GM12878 (cell line): Measurements from ENCODE around the gene NUP93. TPM values are rescaled to one million over a fixed set of nuclear protein-coding genes. Genes with fewer than 3 reads are reported as not detected.

Experiments used
- ATAC-seq: fragments of 200-7000 bp; cut with Tn5 transposase; 3 replicates; pipeline ENCODE4 v1.9.1; 2020; ENCODE audit warnings: mild to moderate bottlenecking, moderate library complexity
- BruUV-seq: library from RNA; stranded (reverse); fragments of 400-500 nt; replicated peaks from 2 replicates; lab custom pipeline; 2021; lab: Mats Ljungman, UMichigan
- CTCF ChIA-PET: fragments of 300-600 bp; sonication (Branson Sonifier 250); formaldehyde crosslinking; extraction: SDS; loops from one replicate; lab custom pipeline; 2021; ENCODE audit warnings: inconsistent platforms; lab: Yijun Ruan, JAX
- POLR2A ChIA-PET: fragments of 350-600 bp; formaldehyde crosslinking; extraction: SDS; loops from one replicate; lab custom pipeline; 2021; ENCODE audit warnings: inconsistent platforms; lab: Charles Lee
- RAD21 ChIA-PET: fragments of 300-600 bp; sonication (Branson Sonifier 250); formaldehyde crosslinking; loops from one replicate; lab custom pipeline; 2023; ENCODE audit warnings: antibody characterized with exemption; ENCODE audit not compliant: unreplicated experiment; lab: Charles Lee
- SMC1A ChIA-PET: fragments of 300-600 bp; sonication (Branson Sonifier 250); formaldehyde crosslinking; loops from one replicate; lab custom pipeline; 2023; ENCODE audit not compliant: unreplicated experiment, uncharacterized antibody; lab: Charles Lee
- DNase-seq: peaks from one replicate; pipeline ENCODE4 v3.0.0-alpha.2; 2011; ENCODE audit warnings: low read depth, low spot score
- FAIRE-seq: peaks from 3 replicates; lab custom pipeline; 2011; peaks lifted over from hg19 to GRCh38; lab: Jason Lieb, UNC
- H2AFZ ChIP-seq: 2 replicates; pipeline ENCODE4 v1.6.0; 2011; ENCODE audit warnings: low read depth, low read length, control low read depth; ENCODE audit not compliant: control insufficient read depth
- H3K27ac ChIP-seq: 2 replicates; pipeline ENCODE4 v1.5.1; 2011; ENCODE audit warnings: control low read depth; ENCODE audit not compliant: control insufficient read depth, insufficient read depth
- H3K27me3 ChIP-seq, 2 experiments: replicated peaks in 1 of 2; 2 replicates each; pipeline versions ENCODE4 v1.6.0 to v1.6.1; 2011; ENCODE audit warnings: low read length in 1 of 2; ENCODE audit not compliant: control insufficient read depth in 2 of 2, insufficient read depth in 2 of 2
- H3K36me3 ChIP-seq, 2 experiments: 2 replicates each; pipeline ENCODE4 v1.5.1; 2011; ENCODE audit warnings: low read length in 1 of 2; ENCODE audit not compliant: control insufficient read depth in 2 of 2, insufficient read depth in 2 of 2
- H3K4me1 ChIP-seq: 2 replicates; pipeline ENCODE4 v1.6.1; 2011; ENCODE audit warnings: mild to moderate bottlenecking, low read length, moderate library complexity, mixed read lengths; ENCODE audit not compliant: control insufficient read depth, insufficient read depth
- H3K4me2 ChIP-seq: 2 replicates; pipeline ENCODE4 v1.6.0; 2011; ENCODE audit warnings: control low read depth; ENCODE audit not compliant: control insufficient read depth, insufficient read depth
- H3K4me3 ChIP-seq: fragments of 200-600 bp; sonication (generic); 2 replicates; pipeline ENCODE4 v1.5.1; 2016
- H3K79me2 ChIP-seq: 2 replicates; pipeline ENCODE4 v1.6.0; 2011; ENCODE audit warnings: low read length; ENCODE audit not compliant: control insufficient read depth, insufficient read depth
- H3K9ac ChIP-seq: 2 replicates; pipeline ENCODE4 v1.8.0; 2011; ENCODE audit warnings: low read length, control low read depth, mixed read lengths; ENCODE audit not compliant: control insufficient read depth, insufficient read depth
- H3K9me3 ChIP-seq: replicated peaks from 3 replicates; pipeline ENCODE4 v1.5.1; 2011; ENCODE audit warnings: mild to moderate bottlenecking, low read length; ENCODE audit not compliant: control insufficient read depth, insufficient read depth
- H4K20me1 ChIP-seq: 2 replicates; pipeline ENCODE4 v1.6.0; 2011; ENCODE audit not compliant: control insufficient read depth, insufficient read depth
- BCLAF1 ChIP-seq: fragments of 450-650 bp; IDR thresholded peaks from 2 replicates; pipeline ENCODE4 v1.6.1; 2017; ENCODE audit warnings: antibody characterized with exemption, mild to moderate bottlenecking, moderate library complexity
- BHLHE40 ChIP-seq, 2 experiments: fragments of 450-650 bp in 1 of 2; IDR thresholded peaks; 2 replicates each; pipeline ENCODE4 v1.6.1; 2011 to 2017; ENCODE audit warnings: low read depth in 2 of 2, borderline replicate concordance in 1 of 2, improper control_type of control experiment in 1 of 2, low read length in 1 of 2, mild to moderate bottlenecking in 1 of 2
- CEBPZ ChIP-seq: fragments of 150-350 bp; IDR thresholded peaks from 2 replicates; pipeline ENCODE4 v1.6.1; 2016; ENCODE audit warnings: low read depth, low read length
- POLR2A ChIP-seq: IDR thresholded peaks from 2 replicates; pipeline ENCODE4 v1.6.1; 2011; ENCODE audit warnings: low read depth, mild to moderate bottlenecking, low read length
- SMC3 ChIP-seq: IDR thresholded peaks from 2 replicates; pipeline ENCODE4 v1.6.1; 2011; ENCODE audit warnings: low read length, improper control_type of control experiment, borderline replicate concordance
- ZBTB4 ChIP-seq: fragments of 450-650 bp; formaldehyde crosslinking; IDR thresholded peaks from 2 replicates; pipeline ENCODE4 v1.4.0; 2022; ENCODE audit warnings: mild to moderate bottlenecking, moderate library complexity
- WGBS: methylation state at CpG from one replicate; pipeline ENCODE4 v1.1.6; 2016; ENCODE audit warnings: low lambda C conversion rate; ENCODE audit not compliant: insufficient replicate concordance, insufficient coverage; ENCODE audit errors: missing lambda C conversion rate; 5-methylcytosine and 5-hydroxymethylcytosine counted together
- in situ Hi-C: fragments of 300-500 bp; cut with MboI; formaldehyde crosslinking; loops from 9 replicates; pipeline ENCODE4 v1.14.3; 2018; ENCODE audit warnings: mixed read lengths
- intact Hi-C: fragments of 100-400 bp; cut with micrococcal nuclease; formaldehyde crosslinking; loops from one replicate; pipeline ENCODE4 v1.14.2; 2022; ENCODE audit not compliant: unreplicated experiment
- polyA plus RNA-seq, 11 experiments: library from polyadenylated mRNA; depleted of rRNA in 4 of 11; unstranded in 6 of 11; stranded (reverse) in 5 of 11; fragments of >200 nt; fragmentation: Nextera tagmentation in 4 of 11; fragmentation: Illumina TruSeq in 1 of 11; extraction: Ambion mirVana in 4 of 11; extraction: Trizol in 1 of 11; gene quantifications; 1 replicate in 1 of 11; 2 replicates in 10 of 11; pipeline versions ENCODE4 v1.2.1 to v1.2.3, GENCODE V29; 2011 to 2016; ENCODE audit warnings: inconsistent platforms in 2 of 11, missing spikeins in 2 of 11, low read depth in 1 of 11
- total RNA-seq, 4 experiments: library from RNA; depleted of rRNA in 3 of 4; stranded (reverse); fragments of >200 nt in 3 of 4; fragmentation: Illumina TruSeq in 1 of 4; extraction: Trizol in 1 of 4; gene quantifications; 2 replicates each; pipeline versions ENCODE4 v1.2.1 to v1.2.3, GENCODE V29; 2013 to 2021
- TF ChIP-seq, protein P1 (sequence below): IDR thresholded peaks from 2 replicates; pipeline ENCODE4 v1.6.1; 2012; ENCODE audit warnings: low read depth, low read length, improper control_type of control experiment

The NUP93 gene
- total and polyA plus RNA-seq, 10 of the 15 experiments (the other 5 are each of a cell fraction or from before 2014, with no cell fraction given) = 82.2 to 175 (median 101) TPM

- TF ChIP-seq BCLAF1 (no peak), CEBPZ (no peak), POLR2A (no peak), SMC3 (no peak), BHLHE40 (IDR thresholded peaks at IDR 0.05; ENCODE audit: borderline replicate concordance in 1 of 2, low read depth in 2 of 2, low read length in 1 of 2) (no peak), ZBTB4 (CRISPR knock-in tag) (no peak)
- TF ChIP-seq, protein P1, sequence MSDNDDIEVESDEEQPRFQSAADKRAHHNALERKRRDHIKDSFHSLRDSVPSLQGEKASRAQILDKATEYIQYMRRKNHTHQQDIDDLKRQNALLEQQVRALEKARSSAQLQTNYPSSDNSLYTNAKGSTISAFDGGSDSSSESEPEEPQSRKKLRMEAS = no peak
- ChIA-PET RAD21 (no interaction called here), SMC1A (interaction anchor here (0.7 to 1.4 kb wide), 4 partner anchors 13 to 175 kb away, joined by 3 to 5 read pairs (median 4); no protein-coding TSS in a partner anchor), CTCF (interaction anchor here (0.8 to 1.0 kb wide), 3 partner anchors 69 to 175 kb away, joined by 3 to 4 read pairs (median 3); no protein-coding TSS in a partner anchor), POLR2A (no interaction called here)
- no peaks in the 10 kb centered on the region for H3K27me3 ChIP-seq
- H3K79me2 ChIP-seq = no peaks in the 10 kb centered on the region
- BruUV-seq = no TSS peak
- no peaks in the 10 kb centered on the region for H4K20me1 ChIP-seq
- H3K4me2 ChIP-seq = no peak overlapping the region
- in situ Hi-C loops = no loop called here
- FAIRE-seq = no peak
- no peak overlapping the region for H3K4me3 ChIP-seq
- no peak for ATAC-seq
- no peak overlapping the region for H3K9ac ChIP-seq
- DNase-seq = no peak
- H3K9me3 ChIP-seq = no peaks in the 10 kb centered on the region
- WGBS = 98% methylated on average over 3 of the region's 3 CpGs
- H3K27ac ChIP-seq = no peak overlapping the region
- no peak overlapping the region for H2AFZ ChIP-seq
- no peaks in the 10 kb centered on the region for H3K4me1 ChIP-seq
- intact Hi-C loops = no loop called here
- peaks cover 0 to 2% of the 10 kb centered on the region in 2 experiments; a peak in 2 of 4 replicates for H3K36me3 ChIP-seq
These were observed 69.0 kb downstream of the NUP93 start for GRCh38 chr16:56798955-56799354.
